HCT116 (cell line): ENCODE data around the gene MX2. TPM values are rescaled to one million over a fixed set of nuclear protein-coding genes. Genes with fewer than 3 reads are reported as not detected.

Experiments used
- ATAC-seq: fragments of 200-7000 bp; cut with Tn5 transposase; 2 replicates; pipeline ENCODE4 v1.9.1; 2020; ENCODE audit warnings: mild to moderate bottlenecking, moderate library complexity
- BruUV-seq: library from RNA; stranded (reverse); fragments of 400-500 nt; replicated peaks from 2 replicates; lab custom pipeline; 2021; lab: Mats Ljungman, UMichigan
- CTCF ChIA-PET: fragments of 300-600 bp; sonication (Branson Sonifier 250); formaldehyde crosslinking; loops from one replicate; lab custom pipeline; 2021; ENCODE audit warnings: antibody characterized with exemption; lab: Charles Lee
- POLR2A ChIA-PET: fragments of 300-600, 350-600 bp; sonication (Branson Sonifier 250); formaldehyde crosslinking; loops from one replicate; lab custom pipeline; 2021; ENCODE audit warnings: antibody characterized with exemption; lab: Charles Lee
- RAD21 ChIA-PET, 2 experiments: fragments of 300-600 bp; sonication (Branson Sonifier 250); formaldehyde crosslinking; loops; one replicate each; lab custom pipeline; 2023; ENCODE audit warnings: low total read pairs in 2 of 2; ENCODE audit not compliant: uncharacterized antibody in 2 of 2, unreplicated experiment in 2 of 2, low non-redundant PET in 1 of 2; lab: Charles Lee
- DNase-seq: peaks from one replicate; pipeline ENCODE4 v3.0.0-alpha.2; 2010; ENCODE audit warnings: low read depth, low spot score
- H2AFZ ChIP-seq: fragments of 200-600 bp; shearing (Covaris generic), sonication (generic); 2 replicates; pipeline ENCODE4 v1.6.1; 2017; ENCODE audit warnings: low read depth, mixed run types, mixed read lengths, antibody characterized with exemption, low read length; ENCODE audit not compliant: poor library complexity, severe bottlenecking
- H3K27ac ChIP-seq: 2 replicates; pipeline ENCODE4 v1.5.1; 2012; ENCODE audit warnings: low read depth, low read length
- H3K27me3 ChIP-seq: fragments of 200-600 bp; sonication (generic); 2 replicates; pipeline ENCODE4 v1.6.1; 2016; ENCODE audit warnings: mixed run types, low read length, mixed read lengths; ENCODE audit not compliant: insufficient read depth
- H3K36me3 ChIP-seq, 2 experiments: fragments of 200-500 bp in 1 of 2; fragments of 200-600 bp in 1 of 2; sonication (Bioruptor generic) in 1 of 2; sonication (generic) in 1 of 2; 2 replicates each; pipeline versions ENCODE4 v1.5.1 to v1.6.1; 2014 to 2016; ENCODE audit warnings: low read length in 2 of 2, inconsistent platforms in 1 of 2, mixed read lengths in 1 of 2, mixed run types in 1 of 2; ENCODE audit not compliant: insufficient read depth in 2 of 2, control insufficient read depth in 1 of 2
- H3K4me1 ChIP-seq, 2 experiments: fragments of 200-600 bp in 1 of 2; sonication (generic) in 1 of 2; 2 replicates each; pipeline versions ENCODE4 v1.5.1 to v1.6.1; 2012 to 2017; ENCODE audit warnings: low read length in 2 of 2, inconsistent platforms in 1 of 2, mild to moderate bottlenecking in 1 of 2, mixed read lengths in 1 of 2, mixed run types in 1 of 2, moderate library complexity in 1 of 2; ENCODE audit not compliant: insufficient read depth in 2 of 2, control insufficient read depth in 1 of 2
- H3K4me2 ChIP-seq: fragments of 200-600 bp; sonication (generic); 2 replicates; pipeline ENCODE4 v1.6.1; 2017; ENCODE audit warnings: mixed run types, low read length, mixed read lengths
- H3K4me3 ChIP-seq, 2 experiments: fragments of 200-600 bp in 1 of 2; sonication (generic) in 1 of 2; replicated peaks in 1 of 2; 2 replicates each; pipeline ENCODE4 v1.5.1; 2011 to 2016; ENCODE audit warnings: low read length in 2 of 2, control low read depth in 1 of 2, low read depth in 1 of 2, mild to moderate bottlenecking in 1 of 2, mixed read lengths in 1 of 2, mixed run types in 1 of 2
- H3K79me2 ChIP-seq: fragments of 200-600 bp; sonication (generic); 2 replicates; pipeline ENCODE4 v1.6.1; 2017; ENCODE audit warnings: mild to moderate bottlenecking, mixed run types, low read length, moderate library complexity, mixed read lengths; ENCODE audit not compliant: insufficient read depth
- H3K9ac ChIP-seq: fragments of 200-600 bp; sonication (generic); 2 replicates; pipeline ENCODE4 v1.6.1; 2016; ENCODE audit warnings: low read length, mixed read lengths
- H3K9me2 ChIP-seq: fragments of 200-600 bp; sonication (generic), shearing (Covaris generic); 2 replicates; pipeline ENCODE4 v1.6.1; 2017; ENCODE audit warnings: mixed run types, mild to moderate bottlenecking, moderate library complexity; ENCODE audit not compliant: insufficient read depth
- H3K9me3 ChIP-seq, 2 experiments: fragments of 200-500 bp in 1 of 2; fragments of 200-600 bp in 1 of 2; sonication (Bioruptor generic) in 1 of 2; sonication (generic) in 1 of 2; 2 replicates each; pipeline ENCODE4 v1.6.1; 2014 to 2017; ENCODE audit warnings: low read length in 2 of 2, mixed read lengths in 2 of 2, inconsistent platforms in 1 of 2, low read depth in 1 of 2, mild to moderate bottlenecking in 1 of 2, mixed run types in 1 of 2, moderate library complexity in 1 of 2; ENCODE audit not compliant: control insufficient read depth in 1 of 2, insufficient read depth in 1 of 2
- H4K20me1 ChIP-seq: fragments of 200-600 bp; sonication (generic), shearing (Covaris generic); 2 replicates; pipeline ENCODE4 v1.6.1; 2017; ENCODE audit warnings: mixed run types, mild to moderate bottlenecking, moderate library complexity; ENCODE audit not compliant: insufficient read depth
- CEBPB ChIP-seq: IDR thresholded peaks from 2 replicates; pipeline ENCODE4 v1.6.1; 2012; ENCODE audit warnings: low read depth
- EGR1 ChIP-seq: IDR thresholded peaks from 2 replicates; pipeline ENCODE4 v1.6.1; 2012; ENCODE audit warnings: low read depth
- EZH2 ChIP-seq: fragments of 200-600 bp; sonication (generic); IDR thresholded peaks from 2 replicates; pipeline ENCODE4 v1.6.1; 2017; ENCODE audit warnings: antibody characterized with exemption, mixed run types
- EZH2phosphoT487 ChIP-seq: fragments of 200-600 bp; IDR thresholded peaks from 2 replicates; pipeline ENCODE4 v1.6.1; 2018; ENCODE audit warnings: antibody characterized with exemption, borderline replicate concordance
- FOSL1 ChIP-seq: IDR thresholded peaks from 2 replicates; pipeline ENCODE4 v1.6.1; 2012; ENCODE audit warnings: low read depth
- JUND ChIP-seq: IDR thresholded peaks from 2 replicates; pipeline ENCODE4 v1.6.1; 2012
- POLR2A ChIP-seq: IDR thresholded peaks from 2 replicates; pipeline ENCODE4 v1.7.0; 2011; ENCODE audit warnings: borderline replicate concordance; ENCODE audit not compliant: insufficient read depth, insufficient read length; ENCODE audit errors: extremely low read depth
- POLR2AphosphoS5 ChIP-seq: IDR thresholded peaks from 2 replicates; pipeline ENCODE4 v1.6.1; 2011; ENCODE audit warnings: mild to moderate bottlenecking, low read depth, low read length, moderate library complexity
- RAD21 ChIP-seq: IDR thresholded peaks from 2 replicates; pipeline ENCODE4 v1.6.1; 2012; ENCODE audit warnings: low read depth, mild to moderate bottlenecking
- SP1 ChIP-seq: IDR thresholded peaks from 2 replicates; pipeline ENCODE4 v1.6.1; 2012; ENCODE audit warnings: low read depth
- SRF ChIP-seq: IDR thresholded peaks from 2 replicates; pipeline ENCODE4 v1.6.1; 2012; ENCODE audit warnings: low read depth
- TCF7L2 ChIP-seq: IDR thresholded peaks from 2 replicates; pipeline ENCODE4 v1.7.0; 2011; ENCODE audit warnings: borderline replicate concordance, inconsistent platforms; ENCODE audit not compliant: insufficient read depth, insufficient read length; ENCODE audit errors: extremely low read depth
- YY1 ChIP-seq: IDR thresholded peaks from 2 replicates; pipeline ENCODE4 v1.6.1; 2011; ENCODE audit warnings: low read length, low read depth, moderate library complexity, mild to moderate bottlenecking; ENCODE audit not compliant: insufficient replicate concordance; ENCODE audit errors: extremely low read depth
- ZNF274 ChIP-seq: fragments of 200-500 bp; sonication (Bioruptor generic); IDR thresholded peaks from 2 replicates; pipeline ENCODE4 v1.6.1; 2014; ENCODE audit warnings: mild to moderate bottlenecking, low read depth, low read length, inconsistent platforms
- intact Hi-C: fragments of 100-400 bp; cut with micrococcal nuclease; formaldehyde crosslinking; loops from 2 replicates; pipeline ENCODE4 v1.10.0; 2022
- total RNA-seq: library from RNA; stranded (reverse); gene quantifications from one replicate; pipeline ENCODE4 v1.2.1, GENCODE V29; 2021; ENCODE audit not compliant: unreplicated experiment
- TF ChIP-seq, protein P1 (sequence below): IDR thresholded peaks from 2 replicates; pipeline ENCODE4 v1.6.1; 2011; ENCODE audit warnings: mild to moderate bottlenecking, low read length, moderate library complexity; ENCODE audit not compliant: insufficient replicate concordance; ENCODE audit errors: extremely low read depth
- TF ChIP-seq, protein P2 (sequence below): IDR thresholded peaks from 2 replicates; pipeline ENCODE4 v1.6.1; 2012
- TF ChIP-seq, protein P3 (sequence below): IDR thresholded peaks from 2 replicates; pipeline ENCODE4 v1.6.1; 2012; ENCODE audit warnings: low read depth
- TF ChIP-seq, protein P4 (sequence below), 3 experiments: fragments of 200-600 bp in 1 of 3; sonication (generic) in 1 of 3; IDR thresholded peaks in 2 of 3; conservative IDR thresholded peaks in 1 of 3; 2 replicates each; pipeline ENCODE4 v1.5.1; 2012 to 2017; ENCODE audit warnings: low read depth in 2 of 3, low read length in 2 of 3, antibody characterized with exemption in 1 of 3, borderline replicate concordance in 1 of 3, control low read depth in 1 of 3, mild to moderate bottlenecking in 1 of 3, mixed read lengths in 1 of 3, mixed run types in 1 of 3, moderate library complexity in 1 of 3; ENCODE audit not compliant: insufficient read depth in 1 of 3
- TF ChIP-seq, protein P5 (sequence below): IDR thresholded peaks from 2 replicates; pipeline ENCODE4 v1.6.1; 2012

Gene MX2
- total RNA-seq, 1 experiment from 2014 or later, result 0.22 TPM

DNA sequence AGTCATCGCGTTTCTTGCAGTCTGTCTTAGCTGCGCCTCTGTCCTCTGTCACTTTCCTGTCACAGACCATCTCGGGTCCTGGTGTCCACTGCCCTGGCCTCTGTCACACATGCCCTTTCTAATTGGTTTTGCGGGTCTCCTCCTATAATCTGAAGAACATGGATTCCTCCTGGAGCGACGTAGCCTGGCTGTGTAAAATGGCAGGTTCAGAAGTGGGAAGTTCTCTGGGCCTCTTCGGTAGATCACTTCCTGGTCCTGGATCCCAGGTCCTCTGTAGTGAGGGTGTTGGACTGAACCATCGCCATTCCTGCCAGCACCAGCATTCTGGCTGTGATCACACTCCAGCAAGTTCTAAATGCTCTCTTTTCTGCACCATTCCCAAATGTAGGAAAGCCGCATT, 44.4 kb upstream of the MX2 start:
- RAD21 ChIA-PET, result no interaction called here
- no peaks in the 10 kb centered on the region for H3K79me2 ChIP-seq
- H3K4me3 ChIP-seq, result no peak overlapping the region
- DNase-seq, result no peak
- POLR2A ChIA-PET, result no interaction called here
- no TSS peak for BruUV-seq
- H3K4me2 ChIP-seq, result no peak overlapping the region
- no peak for ATAC-seq
- no peaks in the 10 kb centered on the region for H3K4me1 ChIP-seq
- H3K27me3 ChIP-seq, result no peaks in the 10 kb centered on the region
- TF ChIP-seq RAD21 (no peak), SRF (no peak), EZH2phosphoT487 (no peak), YY1 (no peak), JUND (no peak), ZNF274 (no peak), POLR2AphosphoS5 (no peak), SP1 (no peak), EZH2 (no peak), FOSL1 (no peak), EGR1 (no peak), TCF7L2 (no peak), POLR2A (no peak), CEBPB (no peak)
- TF ChIP-seq, protein P1, sequence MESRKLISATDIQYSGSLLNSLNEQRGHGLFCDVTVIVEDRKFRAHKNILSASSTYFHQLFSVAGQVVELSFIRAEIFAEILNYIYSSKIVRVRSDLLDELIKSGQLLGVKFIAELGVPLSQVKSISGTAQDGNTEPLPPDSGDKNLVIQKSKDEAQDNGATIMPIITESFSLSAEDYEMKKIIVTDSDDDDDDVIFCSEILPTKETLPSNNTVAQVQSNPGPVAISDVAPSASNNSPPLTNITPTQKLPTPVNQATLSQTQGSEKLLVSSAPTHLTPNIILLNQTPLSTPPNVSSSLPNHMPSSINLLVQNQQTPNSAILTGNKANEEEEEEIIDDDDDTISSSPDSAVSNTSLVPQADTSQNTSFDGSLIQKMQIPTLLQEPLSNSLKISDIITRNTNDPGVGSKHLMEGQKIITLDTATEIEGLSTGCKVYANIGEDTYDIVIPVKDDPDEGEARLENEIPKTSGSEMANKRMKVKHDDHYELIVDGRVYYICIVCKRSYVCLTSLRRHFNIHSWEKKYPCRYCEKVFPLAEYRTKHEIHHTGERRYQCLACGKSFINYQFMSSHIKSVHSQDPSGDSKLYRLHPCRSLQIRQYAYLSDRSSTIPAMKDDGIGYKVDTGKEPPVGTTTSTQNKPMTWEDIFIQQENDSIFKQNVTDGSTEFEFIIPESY, result no peak
- TF ChIP-seq, protein P2, sequence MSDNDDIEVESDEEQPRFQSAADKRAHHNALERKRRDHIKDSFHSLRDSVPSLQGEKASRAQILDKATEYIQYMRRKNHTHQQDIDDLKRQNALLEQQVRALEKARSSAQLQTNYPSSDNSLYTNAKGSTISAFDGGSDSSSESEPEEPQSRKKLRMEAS, result no peak
- TF ChIP-seq, protein P3, sequence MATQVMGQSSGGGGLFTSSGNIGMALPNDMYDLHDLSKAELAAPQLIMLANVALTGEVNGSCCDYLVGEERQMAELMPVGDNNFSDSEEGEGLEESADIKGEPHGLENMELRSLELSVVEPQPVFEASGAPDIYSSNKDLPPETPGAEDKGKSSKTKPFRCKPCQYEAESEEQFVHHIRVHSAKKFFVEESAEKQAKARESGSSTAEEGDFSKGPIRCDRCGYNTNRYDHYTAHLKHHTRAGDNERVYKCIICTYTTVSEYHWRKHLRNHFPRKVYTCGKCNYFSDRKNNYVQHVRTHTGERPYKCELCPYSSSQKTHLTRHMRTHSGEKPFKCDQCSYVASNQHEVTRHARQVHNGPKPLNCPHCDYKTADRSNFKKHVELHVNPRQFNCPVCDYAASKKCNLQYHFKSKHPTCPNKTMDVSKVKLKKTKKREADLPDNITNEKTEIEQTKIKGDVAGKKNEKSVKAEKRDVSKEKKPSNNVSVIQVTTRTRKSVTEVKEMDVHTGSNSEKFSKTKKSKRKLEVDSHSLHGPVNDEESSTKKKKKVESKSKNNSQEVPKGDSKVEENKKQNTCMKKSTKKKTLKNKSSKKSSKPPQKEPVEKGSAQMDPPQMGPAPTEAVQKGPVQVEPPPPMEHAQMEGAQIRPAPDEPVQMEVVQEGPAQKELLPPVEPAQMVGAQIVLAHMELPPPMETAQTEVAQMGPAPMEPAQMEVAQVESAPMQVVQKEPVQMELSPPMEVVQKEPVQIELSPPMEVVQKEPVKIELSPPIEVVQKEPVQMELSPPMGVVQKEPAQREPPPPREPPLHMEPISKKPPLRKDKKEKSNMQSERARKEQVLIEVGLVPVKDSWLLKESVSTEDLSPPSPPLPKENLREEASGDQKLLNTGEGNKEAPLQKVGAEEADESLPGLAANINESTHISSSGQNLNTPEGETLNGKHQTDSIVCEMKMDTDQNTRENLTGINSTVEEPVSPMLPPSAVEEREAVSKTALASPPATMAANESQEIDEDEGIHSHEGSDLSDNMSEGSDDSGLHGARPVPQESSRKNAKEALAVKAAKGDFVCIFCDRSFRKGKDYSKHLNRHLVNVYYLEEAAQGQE, result no peak
- TF ChIP-seq, protein P4, sequence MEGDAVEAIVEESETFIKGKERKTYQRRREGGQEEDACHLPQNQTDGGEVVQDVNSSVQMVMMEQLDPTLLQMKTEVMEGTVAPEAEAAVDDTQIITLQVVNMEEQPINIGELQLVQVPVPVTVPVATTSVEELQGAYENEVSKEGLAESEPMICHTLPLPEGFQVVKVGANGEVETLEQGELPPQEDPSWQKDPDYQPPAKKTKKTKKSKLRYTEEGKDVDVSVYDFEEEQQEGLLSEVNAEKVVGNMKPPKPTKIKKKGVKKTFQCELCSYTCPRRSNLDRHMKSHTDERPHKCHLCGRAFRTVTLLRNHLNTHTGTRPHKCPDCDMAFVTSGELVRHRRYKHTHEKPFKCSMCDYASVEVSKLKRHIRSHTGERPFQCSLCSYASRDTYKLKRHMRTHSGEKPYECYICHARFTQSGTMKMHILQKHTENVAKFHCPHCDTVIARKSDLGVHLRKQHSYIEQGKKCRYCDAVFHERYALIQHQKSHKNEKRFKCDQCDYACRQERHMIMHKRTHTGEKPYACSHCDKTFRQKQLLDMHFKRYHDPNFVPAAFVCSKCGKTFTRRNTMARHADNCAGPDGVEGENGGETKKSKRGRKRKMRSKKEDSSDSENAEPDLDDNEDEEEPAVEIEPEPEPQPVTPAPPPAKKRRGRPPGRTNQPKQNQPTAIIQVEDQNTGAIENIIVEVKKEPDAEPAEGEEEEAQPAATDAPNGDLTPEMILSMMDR (IDR thresholded peaks at IDR 0.05 in 2 of 3, conservative IDR thresholded peaks at IDR 0.05 in 1 of 3; ENCODE audit: borderline replicate concordance in 1 of 3, insufficient read depth in 1 of 3, low read depth in 2 of 3, low read length in 2 of 3), result no peak
- TF ChIP-seq, protein P5, sequence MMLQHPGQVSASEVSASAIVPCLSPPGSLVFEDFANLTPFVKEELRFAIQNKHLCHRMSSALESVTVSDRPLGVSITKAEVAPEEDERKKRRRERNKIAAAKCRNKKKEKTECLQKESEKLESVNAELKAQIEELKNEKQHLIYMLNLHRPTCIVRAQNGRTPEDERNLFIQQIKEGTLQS, result no peak
- TF ChIP-seq, all 23 proteins: peak for 0
- H3K9me2 ChIP-seq, result no peaks in the 10 kb centered on the region
- H3K9me3 ChIP-seq, result no peaks in the 10 kb centered on the region
- CTCF ChIA-PET, result no interaction called here
- no peak overlapping the region for H3K9ac ChIP-seq
- no peak overlapping the region for H3K27ac ChIP-seq
- H4K20me1 ChIP-seq, result no peaks in the 10 kb centered on the region
- intact Hi-C loops, result no loop called here
- H3K36me3 ChIP-seq, result no peaks in the 10 kb centered on the region
- H2AFZ ChIP-seq, result no peak overlapping the region
